Skeletal muscle satellite cell (primary cell): Measurements from ENCODE around the gene ASTE1. TPM values are rescaled to one million over a fixed set of nuclear protein-coding genes. Genes with fewer than 3 reads are reported as not detected.
"Not testable (repeated sequence)": the region's sequence is repeated elsewhere in the genome, so short reads cannot be mapped to it uniquely, and the experiment has no call there.

ENCODE experiments used
- H3K27me3 ChIP-seq: 2 replicates; pipeline ENCODE4 v1.7.0; 2013; ENCODE audit warnings: low read length; ENCODE audit not compliant: control insufficient read depth, insufficient read depth
- H3K36me3 ChIP-seq: 2 replicates; pipeline ENCODE4 v1.7.0; 2013; ENCODE audit warnings: mild to moderate bottlenecking, control low read depth, low read length; ENCODE audit not compliant: insufficient read depth
- H3K4me1 ChIP-seq: 2 replicates; pipeline ENCODE4 v1.7.0; 2013; ENCODE audit warnings: low read length; ENCODE audit not compliant: control insufficient read depth, insufficient read depth
- H3K4me2 ChIP-seq: 2 replicates; pipeline ENCODE4 v1.7.0; 2013; ENCODE audit warnings: mild to moderate bottlenecking, low read length
- H3K4me3 ChIP-seq: 2 replicates; pipeline ENCODE4 v1.7.0; 2013; ENCODE audit warnings: low read length
- H3K9ac ChIP-seq: 2 replicates; pipeline ENCODE4 v1.7.0; 2013; ENCODE audit warnings: mild to moderate bottlenecking, low read depth, low read length, moderate library complexity
- H3K9me3 ChIP-seq: replicated peaks from 2 replicates; pipeline ENCODE4 v1.7.0; 2013; ENCODE audit warnings: mild to moderate bottlenecking, control low read depth, low read length
- total RNA-seq: library from RNA; depleted of rRNA; stranded (reverse); fragments of >200 nt; gene quantifications from 2 replicates; pipeline ENCODE4 v1.2.3, GENCODE V29; 2012; rRNA removed

ASTE1 gene, protein sequence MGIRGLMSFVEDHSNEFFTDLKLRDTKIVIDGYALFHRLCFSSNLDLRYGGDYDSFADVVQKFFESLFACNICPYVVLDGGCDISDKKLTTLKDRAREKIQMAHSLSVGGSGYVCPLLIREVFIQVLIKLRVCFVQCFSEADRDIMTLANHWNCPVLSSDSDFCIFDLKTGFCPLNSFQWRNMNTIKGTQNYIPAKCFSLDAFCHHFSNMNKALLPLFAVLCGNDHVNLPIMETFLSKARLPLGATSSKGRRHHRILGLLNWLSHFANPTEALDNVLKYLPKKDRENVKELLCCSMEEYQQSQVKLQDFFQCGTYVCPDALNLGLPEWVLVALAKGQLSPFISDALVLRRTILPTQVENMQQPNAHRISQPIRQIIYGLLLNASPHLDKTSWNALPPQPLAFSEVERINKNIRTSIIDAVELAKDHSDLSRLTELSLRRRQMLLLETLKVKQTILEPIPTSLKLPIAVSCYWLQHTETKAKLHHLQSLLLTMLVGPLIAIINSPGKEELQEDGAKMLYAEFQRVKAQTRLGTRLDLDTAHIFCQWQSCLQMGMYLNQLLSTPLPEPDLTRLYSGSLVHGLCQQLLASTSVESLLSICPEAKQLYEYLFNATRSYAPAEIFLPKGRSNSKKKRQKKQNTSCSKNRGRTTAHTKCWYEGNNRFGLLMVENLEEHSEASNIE
- total RNA-seq: 5.9 and 6.8 TPM in 2 replicates

DNA sequence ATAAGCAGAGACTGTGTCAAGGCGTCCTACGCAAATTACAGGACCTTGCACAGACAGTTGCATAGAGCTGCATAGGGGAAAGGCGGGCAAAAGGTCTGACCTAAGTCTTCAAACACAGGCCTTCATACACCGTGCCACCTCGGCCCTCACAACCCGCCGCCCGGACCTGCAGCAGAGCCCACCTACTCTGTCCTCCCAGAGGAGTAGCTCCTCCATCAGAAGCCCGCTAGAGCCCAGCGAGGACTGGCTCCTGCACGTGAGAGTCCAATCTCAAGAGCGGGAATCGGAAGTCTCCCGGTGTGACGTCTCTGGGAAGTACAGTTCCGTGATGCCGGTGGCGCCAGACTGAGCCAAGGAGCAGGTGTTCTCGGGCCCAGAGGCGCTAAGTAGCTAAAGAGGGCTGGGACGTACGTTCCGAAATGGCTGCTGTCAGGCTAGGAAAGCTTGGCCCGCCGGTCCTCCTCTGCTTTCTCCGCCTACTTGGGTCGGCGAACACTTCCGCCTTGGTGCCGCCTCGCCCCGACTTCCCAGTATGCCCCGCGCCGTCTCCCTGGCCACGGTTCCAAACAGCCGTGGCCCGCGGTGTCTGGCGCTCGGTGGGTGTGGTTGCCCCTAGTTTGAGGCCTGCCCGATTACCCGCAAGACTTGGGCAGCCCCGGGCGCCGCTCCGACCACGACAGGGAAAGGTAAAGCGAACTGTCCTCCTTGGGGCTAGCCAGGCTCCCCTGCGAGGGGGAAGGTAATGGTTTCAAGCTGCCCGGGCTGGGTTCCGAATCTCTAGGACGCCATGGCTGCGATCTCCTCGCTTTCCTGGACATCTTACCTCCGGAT, at the start of gene ASTE1, which contains the start of gene NEK11:
ASTE1 (minus strand) TSS at position 505 of the 831 bp plus-strand sequence. CDS start 1,519 bp downstream, outside the sequence.
NEK11 (plus strand) TSS at position 557 of the 831 bp plus-strand sequence. CDS start 2,832 bp downstream, outside the sequence.
- Histone ChIP-seq H3K9me3 (no peaks in the 10 kb centered on the region), H3K9ac (peak within 1 kb of the TSS; percentile 93), H3K4me2 (peak within 1 kb of the TSS; percentile 88), H3K36me3 (no peaks in the 10 kb centered on the region), H3K4me1 (peaks cover 14% of the 10 kb centered on the region), H3K4me3 (peak within 1 kb of the TSS; percentile 95), H3K27me3 (no peaks in the 10 kb centered on the region)

DNA sequence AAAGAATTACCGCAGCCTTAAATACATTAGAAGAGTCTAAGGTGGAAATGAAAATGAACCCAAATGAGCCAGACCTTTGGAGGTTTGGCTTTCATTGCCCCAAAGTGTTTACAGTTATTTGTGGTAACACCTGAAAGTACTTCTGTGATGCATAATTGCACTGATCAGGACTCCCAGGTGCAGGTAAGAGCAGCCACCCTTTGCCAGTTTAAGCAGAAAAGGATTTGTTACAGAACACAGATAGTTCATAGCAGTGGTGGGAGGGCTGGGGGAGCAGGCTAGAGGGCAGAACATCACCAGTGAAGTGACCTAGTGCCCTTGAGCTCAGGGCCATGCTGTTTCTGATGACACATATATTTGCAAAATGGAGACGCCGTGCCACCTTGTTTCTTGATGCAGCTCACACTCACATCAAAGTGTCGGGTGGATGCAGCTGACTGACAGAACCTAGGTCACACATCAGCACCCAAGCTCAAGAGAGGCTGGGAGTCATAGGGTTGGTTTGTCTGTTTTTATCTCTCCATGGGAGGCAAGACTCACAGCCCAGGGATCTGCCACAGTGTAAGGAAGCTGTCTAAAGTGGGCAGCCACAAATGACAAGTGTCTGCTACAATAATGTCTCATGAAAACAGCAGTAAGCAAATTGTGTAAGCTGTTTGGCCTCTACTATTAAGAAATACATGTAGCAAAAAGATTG, 49.2 kb upstream of the ASTE1 start:
- H3K4me1 ChIP-seq: peaks cover 17% of the 10 kb centered on the region
- no peaks in the 10 kb centered on the region for H3K27me3 ChIP-seq
- H3K4me2 ChIP-seq: no peak overlapping the region
- H3K9ac ChIP-seq: no peak overlapping the region
- H3K36me3 ChIP-seq: no peaks in the 10 kb centered on the region
- H3K4me3 ChIP-seq: no peak overlapping the region
- H3K9me3 ChIP-seq: no peaks in the 10 kb centered on the region

DNA sequence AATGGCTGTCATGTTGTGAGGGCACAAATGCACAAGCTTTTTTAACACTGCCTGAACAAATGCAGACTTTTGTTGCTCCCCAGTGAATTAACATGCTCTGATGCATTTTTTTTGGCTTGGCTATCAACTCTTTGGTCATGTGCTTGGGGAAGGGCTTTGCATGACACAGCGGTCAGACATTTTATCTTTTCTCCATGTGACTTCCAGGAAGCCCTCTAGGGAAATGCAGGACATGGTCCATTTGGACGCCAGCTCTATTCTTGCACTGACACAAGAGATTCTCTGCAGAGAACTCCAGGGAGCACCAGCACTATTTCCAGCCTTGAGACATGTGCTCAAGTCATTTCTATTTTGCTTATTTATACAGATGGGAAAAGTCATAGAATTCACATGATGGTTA, 46.2 kb upstream of the ASTE1 start:
- peak overlapping the region; percentile 10 for H3K4me2 ChIP-seq
- H3K4me3 ChIP-seq: no peak overlapping the region
- H3K27me3 ChIP-seq: no peaks in the 10 kb centered on the region
- no peaks in the 10 kb centered on the region for H3K36me3 ChIP-seq
- peaks cover 17% of the 10 kb centered on the region for H3K4me1 ChIP-seq
- no peaks in the 10 kb centered on the region for H3K9me3 ChIP-seq
- no peak overlapping the region for H3K9ac ChIP-seq

DNA sequence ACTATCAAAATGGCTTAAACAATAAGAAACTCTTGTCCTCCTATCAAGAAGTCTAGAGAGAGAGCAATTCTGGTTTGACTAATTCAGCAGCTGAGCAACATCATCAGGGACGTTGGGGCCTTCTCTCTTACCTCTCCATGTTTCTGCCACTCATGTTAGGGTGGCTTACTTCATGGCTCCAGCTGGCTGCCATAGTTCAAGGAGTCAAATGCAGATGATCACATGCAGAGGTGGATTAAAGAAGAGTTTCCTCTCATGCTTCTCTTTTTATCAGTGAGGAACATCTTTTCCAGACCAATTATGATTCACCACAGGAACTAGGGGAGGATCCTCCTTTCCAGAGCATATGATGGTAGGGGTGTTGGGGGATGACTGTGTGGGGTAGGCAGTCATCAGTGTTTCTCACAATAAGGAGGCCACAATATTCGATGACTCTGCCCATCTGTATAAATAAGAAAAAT, 45.5 kb upstream of the ASTE1 start:
- H3K4me3 ChIP-seq: no peak overlapping the region
- H3K27me3 ChIP-seq: no peaks in the 10 kb centered on the region
- peaks cover 17% of the 10 kb centered on the region for H3K4me1 ChIP-seq
- H3K9ac ChIP-seq: no peak overlapping the region
- peak overlapping the region; percentile 10 for H3K4me2 ChIP-seq
- no peaks in the 10 kb centered on the region for H3K36me3 ChIP-seq
- no peaks in the 10 kb centered on the region for H3K9me3 ChIP-seq

DNA sequence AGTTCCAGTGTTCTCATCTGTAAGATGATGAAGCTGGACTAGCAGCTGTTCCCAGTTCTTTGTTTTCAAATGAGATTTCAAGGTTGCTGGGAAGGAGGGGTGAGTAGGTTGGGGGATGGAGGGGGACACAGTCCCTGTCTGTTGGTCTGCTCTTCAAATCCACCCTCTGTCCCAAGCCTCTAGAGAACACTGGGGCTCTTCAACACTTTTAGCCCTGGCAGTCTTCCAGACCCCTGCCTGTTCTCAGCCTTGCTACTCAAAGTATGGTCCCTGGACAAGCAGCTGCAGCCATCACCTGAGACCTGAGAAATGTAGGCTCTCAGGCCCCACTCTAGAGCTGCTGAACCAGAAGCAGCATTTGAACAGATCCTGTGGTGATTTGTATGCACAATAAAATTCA, 41.4 kb upstream of the ASTE1 start:
- Histone ChIP-seq H3K36me3 (no peaks in the 10 kb centered on the region), H3K4me1 (peaks cover 14% of the 10 kb centered on the region), H3K4me2 (no peak overlapping the region), H3K27me3 (no peaks in the 10 kb centered on the region), H3K9ac (no peak overlapping the region), H3K9me3 (no peaks in the 10 kb centered on the region), H3K4me3 (no peak overlapping the region)

DNA sequence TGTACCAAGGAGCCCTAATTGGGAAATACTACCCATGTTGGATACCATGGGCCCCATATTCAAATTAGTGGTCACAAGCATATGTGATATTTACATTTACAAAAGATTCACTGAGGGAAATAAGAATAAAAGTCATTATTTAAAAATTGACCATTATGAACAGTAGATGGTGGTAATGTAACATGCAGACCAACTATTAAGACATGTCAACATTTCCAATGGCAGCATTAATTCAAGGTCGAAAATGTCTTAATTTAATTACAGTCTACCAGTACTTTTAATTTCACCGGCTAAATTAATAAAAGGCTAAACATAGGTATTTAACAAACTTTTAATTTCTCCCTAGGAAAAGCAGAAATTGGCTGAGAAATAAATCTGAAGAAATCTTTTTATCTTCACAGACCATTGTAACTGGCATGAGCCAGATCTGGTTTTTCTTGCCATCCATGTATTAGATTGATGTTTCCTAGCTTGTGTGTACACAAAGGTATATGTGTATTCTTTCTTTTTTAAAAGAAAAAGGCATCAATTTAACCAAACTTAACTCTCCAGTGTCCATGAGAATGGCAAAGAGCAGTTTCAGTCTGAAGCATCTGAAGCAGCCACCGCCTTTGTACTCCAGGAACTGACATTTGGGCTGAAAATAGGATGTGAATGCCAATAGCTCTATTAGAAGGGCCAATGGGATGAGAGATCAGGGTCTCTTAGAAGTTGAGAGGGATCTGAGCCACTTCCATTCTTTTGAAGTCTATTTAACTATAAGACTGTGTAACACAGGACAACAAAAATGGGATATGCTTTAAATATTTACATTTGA, 26.6 kb upstream of the ASTE1 start:
- Histone ChIP-seq H3K4me1 (peaks cover 4% of the 10 kb centered on the region), H3K4me2 (no peak overlapping the region), H3K9ac (no peak overlapping the region), H3K36me3 (no peaks in the 10 kb centered on the region), H3K27me3 (no peaks in the 10 kb centered on the region), H3K9me3 (no peaks in the 10 kb centered on the region), H3K4me3 (no peak overlapping the region)

DNA sequence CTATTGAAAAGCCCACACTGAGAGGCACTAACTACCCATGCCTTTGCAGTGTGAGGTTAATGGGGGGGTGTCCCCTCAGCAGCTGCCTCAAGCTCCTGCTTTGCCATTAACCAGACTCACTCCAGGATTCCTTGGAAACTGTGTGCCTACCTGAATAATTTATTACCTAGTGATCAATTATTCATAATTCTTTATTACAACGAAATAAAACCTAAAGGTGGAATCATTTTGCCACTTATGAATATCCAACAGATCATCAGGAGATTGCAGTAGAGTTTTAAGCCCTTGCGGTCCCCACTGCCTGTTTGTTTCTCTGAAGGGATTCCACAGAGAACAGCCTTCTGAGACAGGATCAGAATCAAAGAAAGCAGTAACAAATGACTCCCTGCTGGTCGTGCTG, 23.4 kb upstream of the ASTE1 start:
- H3K4me2 ChIP-seq: no peak overlapping the region
- H3K36me3 ChIP-seq: no peaks in the 10 kb centered on the region
- H3K4me1 ChIP-seq: no peaks in the 10 kb centered on the region
- H3K9ac ChIP-seq: no peak overlapping the region
- H3K27me3 ChIP-seq: no peaks in the 10 kb centered on the region
- H3K4me3 ChIP-seq: no peak overlapping the region
- no peaks in the 10 kb centered on the region for H3K9me3 ChIP-seq

DNA sequence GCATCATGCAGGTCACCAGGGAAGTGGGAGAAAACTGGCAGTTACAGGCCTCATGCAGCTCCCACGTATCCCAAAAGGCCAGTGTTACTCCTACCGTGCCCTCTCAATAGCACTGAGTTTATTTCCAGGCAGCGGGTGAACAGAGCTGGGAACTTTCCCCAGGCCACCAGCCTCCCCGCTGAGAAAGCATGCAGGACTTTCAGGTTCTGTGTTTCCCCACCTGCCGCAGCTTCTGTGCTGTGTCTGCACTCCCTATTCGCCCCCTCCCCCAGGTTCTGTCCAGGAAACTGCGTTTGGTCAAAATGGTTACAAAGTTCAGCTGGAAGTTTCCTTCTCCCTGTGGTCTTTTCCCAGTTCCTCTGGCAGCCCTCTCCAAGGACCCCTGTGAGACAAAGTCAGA, 21.4 kb upstream of the ASTE1 start:
- no peaks in the 10 kb centered on the region for H3K9me3 ChIP-seq
- H3K4me2 ChIP-seq: no peak overlapping the region
- no peak overlapping the region for H3K4me3 ChIP-seq
- no peak overlapping the region for H3K9ac ChIP-seq
- no peaks in the 10 kb centered on the region for H3K4me1 ChIP-seq
- no peaks in the 10 kb centered on the region for H3K36me3 ChIP-seq
- H3K27me3 ChIP-seq: no peaks in the 10 kb centered on the region

DNA sequence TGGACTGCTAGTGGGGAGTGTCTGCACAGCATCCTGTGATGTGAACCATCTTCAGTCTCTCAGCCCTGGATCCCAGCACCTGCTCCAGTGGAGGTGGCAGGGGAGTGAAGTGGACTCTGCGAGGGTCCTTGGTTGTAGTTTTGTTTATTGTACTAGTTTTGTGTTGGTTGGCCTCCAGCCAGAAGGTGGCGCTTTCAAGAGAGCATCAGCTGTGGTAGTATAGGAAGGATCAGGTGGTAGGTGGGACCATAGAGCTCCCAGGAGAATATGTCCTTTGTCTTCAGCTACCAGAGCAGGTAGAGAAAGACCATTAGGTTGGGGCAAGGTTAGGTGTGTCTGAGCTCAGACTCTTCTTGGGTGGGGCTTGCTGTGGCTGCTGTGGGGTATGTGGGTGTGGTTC, 21.0 kb upstream of the ASTE1 start:
- Histone ChIP-seq H3K9me3 (no peaks in the 10 kb centered on the region), H3K4me3 (no peak overlapping the region), H3K27me3 (no peaks in the 10 kb centered on the region), H3K4me1 (no peaks in the 10 kb centered on the region), H3K36me3 (no peaks in the 10 kb centered on the region), H3K4me2 (no peak overlapping the region), H3K9ac (no peak overlapping the region)

DNA sequence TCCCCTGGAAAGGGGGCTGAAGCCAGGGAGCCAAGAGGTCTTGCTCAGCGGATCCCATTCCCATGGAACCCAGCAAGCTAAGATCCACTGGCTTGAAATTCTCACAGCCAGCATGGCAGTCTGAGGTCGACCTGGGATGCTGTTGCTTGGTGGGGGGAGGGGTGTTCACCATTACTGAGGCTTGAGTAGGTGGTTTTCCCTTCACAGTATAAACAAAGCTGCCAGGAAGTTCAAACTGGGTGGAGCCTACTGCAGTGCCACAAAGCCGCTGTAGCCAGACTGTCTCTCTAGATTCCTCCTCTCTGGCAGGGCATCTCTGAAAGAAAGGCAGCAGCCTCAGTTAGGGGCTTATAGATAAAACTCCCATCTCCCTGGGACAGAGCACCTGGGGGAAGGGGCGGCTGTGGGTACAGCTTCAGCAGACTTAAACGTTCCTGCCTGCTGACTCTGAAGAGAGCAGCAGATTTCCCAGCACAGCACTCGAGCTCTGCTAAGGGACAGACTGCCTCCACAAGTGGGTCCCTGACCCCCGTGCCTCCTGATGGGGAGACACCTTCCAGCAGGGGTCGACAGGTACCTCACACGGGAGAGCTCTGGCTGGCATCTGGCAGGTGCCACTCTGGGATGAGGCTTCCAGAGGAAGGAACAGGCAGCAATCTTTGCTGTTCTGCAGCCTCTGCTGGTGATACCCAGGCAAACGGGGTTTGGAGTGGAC, 15.8 kb upstream of the ASTE1 start:
- not testable (repeated sequence) for H3K9ac ChIP-seq, H3K9me3 ChIP-seq, H3K4me2 ChIP-seq, H3K4me1 ChIP-seq, H3K27me3 ChIP-seq, H3K4me3 ChIP-seq, H3K36me3 ChIP-seq
